ENCODE measurements around the gene DHX16. TPM values are rescaled to one million over a fixed set of nuclear protein-coding genes. Genes with fewer than 3 reads are reported as not detected.

DHX16 gene
- total RNA-seq, 4 donors from 2014 or later, result 25.8 to 36.2 (median 31.4) TPM

DNA sequence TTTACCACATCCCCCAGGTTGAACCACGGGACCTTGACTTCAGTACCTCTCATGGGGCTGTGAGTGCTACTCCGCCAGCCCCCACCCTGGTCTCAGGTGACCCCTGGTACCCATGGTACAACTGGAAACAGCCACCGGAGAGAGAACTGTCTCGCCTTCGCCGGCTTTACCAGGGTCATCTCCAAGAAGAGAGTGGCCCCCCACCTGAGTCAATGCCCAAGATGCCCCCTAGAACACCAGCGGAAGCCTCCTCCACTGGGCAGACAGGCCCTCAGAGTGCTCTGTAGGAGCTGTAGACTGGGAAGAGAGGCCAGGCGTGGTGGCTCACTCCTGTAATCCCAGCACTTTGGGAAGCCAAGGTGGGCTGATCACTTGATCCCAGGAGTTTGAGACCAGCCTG is 47.3 kb downstream of the DHX16 start:
- no peaks in the 10 kb centered on the region for H3K9me3 ChIP-seq
- TF ChIP-seq POLR2AphosphoS5 (IDR thresholded peaks at IDR 0.05) (no peak), EP300 (IDR thresholded peaks at IDR 0.05) (no peak), POLR2A (IDR thresholded peaks at IDR 0.05) (no peak)
- TF ChIP-seq, protein P1, sequence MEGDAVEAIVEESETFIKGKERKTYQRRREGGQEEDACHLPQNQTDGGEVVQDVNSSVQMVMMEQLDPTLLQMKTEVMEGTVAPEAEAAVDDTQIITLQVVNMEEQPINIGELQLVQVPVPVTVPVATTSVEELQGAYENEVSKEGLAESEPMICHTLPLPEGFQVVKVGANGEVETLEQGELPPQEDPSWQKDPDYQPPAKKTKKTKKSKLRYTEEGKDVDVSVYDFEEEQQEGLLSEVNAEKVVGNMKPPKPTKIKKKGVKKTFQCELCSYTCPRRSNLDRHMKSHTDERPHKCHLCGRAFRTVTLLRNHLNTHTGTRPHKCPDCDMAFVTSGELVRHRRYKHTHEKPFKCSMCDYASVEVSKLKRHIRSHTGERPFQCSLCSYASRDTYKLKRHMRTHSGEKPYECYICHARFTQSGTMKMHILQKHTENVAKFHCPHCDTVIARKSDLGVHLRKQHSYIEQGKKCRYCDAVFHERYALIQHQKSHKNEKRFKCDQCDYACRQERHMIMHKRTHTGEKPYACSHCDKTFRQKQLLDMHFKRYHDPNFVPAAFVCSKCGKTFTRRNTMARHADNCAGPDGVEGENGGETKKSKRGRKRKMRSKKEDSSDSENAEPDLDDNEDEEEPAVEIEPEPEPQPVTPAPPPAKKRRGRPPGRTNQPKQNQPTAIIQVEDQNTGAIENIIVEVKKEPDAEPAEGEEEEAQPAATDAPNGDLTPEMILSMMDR (IDR thresholded peaks at IDR 0.05), result no peak
- no peak for ATAC-seq
- peaks cover 0 to 21% (median 11%) of the 10 kb centered on the region in 3 donors for H3K4me1 ChIP-seq
- peak overlapping the region in 3 of 4 donors; percentile 32 to 92 (median 88) for H3K27ac ChIP-seq
- peaks cover 0 to 83% of the 10 kb centered on the region in 2 donors for H3K36me3 ChIP-seq
- H3K4me3 ChIP-seq, result no peak overlapping the region
- WGBS, 2 donors (ENCODE audit: low coverage in 1 of 2), result 89% methylated on average over 3 of the region's 8 CpGs; no CpG with 5 or more reads in 1 of the 2 donors
- H3K27me3 ChIP-seq, result no peaks in the 10 kb centered on the region

DNA sequence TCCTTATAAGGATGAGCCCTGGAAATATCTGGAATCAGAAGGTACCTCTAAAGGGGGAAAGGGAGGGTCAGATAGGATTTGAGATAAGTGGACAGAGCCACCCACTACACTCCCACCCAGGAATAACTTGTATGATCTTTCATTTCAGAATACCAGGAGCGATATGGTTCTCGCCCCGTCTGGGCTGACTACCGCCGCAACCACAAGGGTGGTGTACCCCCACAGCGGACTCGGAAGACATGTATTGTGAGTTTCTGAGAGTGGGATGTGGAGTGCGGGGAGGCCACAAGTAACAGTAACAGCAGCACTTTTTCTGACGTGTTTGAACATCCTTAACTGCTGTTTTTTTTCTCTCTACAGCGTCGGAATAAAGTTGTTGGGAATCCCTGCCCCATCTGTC is 53.2 kb downstream of the DHX16 start:
- Histone ChIP-seq H3K4me1 (peaks cover 3 to 21% (median 8%) of the 10 kb centered on the region in 3 donors), H3K27me3 (no peaks in the 10 kb centered on the region), H3K4me3 (no peak overlapping the region), H3K9me3 (no peaks in the 10 kb centered on the region), H3K36me3 (peaks cover 0 to 62% of the 10 kb centered on the region in 2 donors), H3K27ac (peak overlapping the region in 3 of 4 donors; percentile 19 to 95 (median 92))
- 83 to 92% methylated on average over 4 to 7 of the region's 11 CpGs for WGBS, 2 donors (ENCODE audit: low coverage in 1 of 2)
- TF ChIP-seq EP300 (IDR thresholded peaks at IDR 0.05) (no peak), POLR2A (IDR thresholded peaks at IDR 0.05) (no peak)
- TF ChIP-seq, protein P1 (IDR thresholded peaks at IDR 0.05), result no peak
- no peak for ATAC-seq

DNA sequence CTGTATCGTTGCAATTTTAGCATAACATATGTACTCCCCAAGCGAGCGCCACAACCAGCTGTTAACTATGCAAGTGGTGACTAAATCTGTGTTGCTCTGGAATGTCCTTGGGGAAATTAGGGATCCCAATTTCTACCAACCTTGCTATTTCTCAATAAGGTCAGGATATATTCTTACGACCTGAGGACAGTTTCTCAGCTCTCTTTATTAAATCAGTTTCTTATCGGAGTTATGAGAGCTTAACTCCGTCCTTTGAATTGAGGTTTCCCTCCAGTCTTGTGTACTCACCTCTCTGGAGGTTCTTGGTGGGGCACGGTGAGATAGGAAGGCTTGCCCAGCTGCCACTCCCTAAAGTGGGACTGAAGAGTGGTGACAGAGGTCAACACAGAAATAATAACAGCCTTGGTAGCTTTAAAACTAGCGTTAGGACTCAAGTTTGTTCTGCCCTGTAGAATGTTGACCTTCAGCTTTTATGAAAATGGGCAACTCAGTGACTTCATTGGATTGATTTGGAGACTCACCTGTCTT is 54.5 kb downstream of the DHX16 start:
- Histone ChIP-seq H3K36me3 (peaks cover 0 to 49% of the 10 kb centered on the region in 2 donors), H3K4me1 (peaks cover 13 to 33% (median 13%) of the 10 kb centered on the region in 3 donors), H3K9me3 (no peaks in the 10 kb centered on the region), H3K4me3 (peak overlapping the region; percentile 59 to 70), H3K27ac (peak overlapping the region; percentile 39 to 95 (median 90)), H3K27me3 (no peaks in the 10 kb centered on the region)
- ATAC-seq, result no peak
- WGBS, 2 donors (ENCODE audit: low coverage in 1 of 2), result 5 to 17% methylated on average over 6 to 8 of the region's 8 CpGs
- TF ChIP-seq EP300 (IDR thresholded peaks at IDR 0.05) (no peak), POLR2AphosphoS5 (IDR thresholded peaks at IDR 0.05) (no peak), POLR2A (IDR thresholded peaks at IDR 0.05) (no peak)
- TF ChIP-seq, protein P1 (IDR thresholded peaks at IDR 0.05), result no peak

DNA sequence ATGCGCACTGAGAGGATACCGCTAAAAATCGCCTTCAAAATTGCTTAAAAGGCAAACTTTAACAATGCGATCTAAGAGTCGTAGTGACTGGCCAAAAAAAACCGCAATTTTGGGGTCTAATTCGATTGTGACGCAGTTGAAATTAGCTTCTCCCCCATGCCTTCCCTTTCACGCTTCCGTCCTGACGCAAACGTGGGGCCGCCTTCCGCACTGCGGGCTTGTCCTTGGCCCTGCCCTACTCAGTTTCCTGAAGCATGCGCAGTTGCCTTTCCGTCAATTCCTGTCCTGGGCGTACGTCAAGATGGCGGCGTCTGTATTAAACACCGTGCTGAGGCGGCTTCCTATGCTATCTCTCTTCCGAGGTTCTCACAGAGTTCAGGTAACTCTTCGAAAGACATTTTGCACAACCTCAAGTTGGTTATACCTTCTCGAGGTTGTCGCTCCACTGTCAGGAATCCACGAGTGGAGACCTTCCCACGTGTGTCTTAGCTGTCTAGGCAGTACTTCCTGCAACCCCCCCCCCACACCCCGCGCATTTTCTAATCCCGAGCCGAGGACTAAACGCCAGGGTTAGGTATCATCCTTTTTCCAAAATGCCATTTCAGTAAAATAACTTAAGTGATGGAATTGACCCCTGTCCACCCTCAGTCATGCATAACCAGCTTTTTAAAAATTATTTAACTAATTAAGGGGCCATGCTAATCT is 55.1 kb downstream of the DHX16 start, which contains the start of gene MRPS18B:
TSS of gene MRPS18B (plus strand) at position 276 of the 705 bp plus-strand sequence. CDS start at position 302, 26 bp downstream.
- TF ChIP-seq, protein P1 (IDR thresholded peaks at IDR 0.05), result no peak
- TF ChIP-seq EP300 (IDR thresholded peaks at IDR 0.05), result no peak
- TF ChIP-seq POLR2AphosphoS5 (IDR thresholded peaks at IDR 0.05), result peak; percentile 88
- peak; percentile 66 for TF ChIP-seq POLR2A (IDR thresholded peaks at IDR 0.05)
- H3K27me3 ChIP-seq, result no peaks in the 10 kb centered on the region
- WGBS, 2 donors (ENCODE audit: low coverage in 1 of 2), result 0% methylated on average over 4 to 32 of the region's 34 CpGs

More for the DNA sequence above, 55.1 kb downstream of the DHX16 start, which contains the start of gene MRPS18B:
- peak within 1 kb of the TSS; percentile 76 to 85 for H3K4me3 ChIP-seq
- ATAC-seq, result peak; percentile 92
- H3K9me3 ChIP-seq, result no peaks in the 10 kb centered on the region
- peaks cover 0 to 43% of the 10 kb centered on the region in 2 donors for H3K36me3 ChIP-seq
- H3K4me1 ChIP-seq, result peaks cover 19 to 40% (median 19%) of the 10 kb centered on the region in 3 donors
- peak within 1 kb of the TSS; percentile 92 to 99 (median 97) for H3K27ac ChIP-seq

All from gastroesophageal sphincter (tissue), 4 donors.